Loucy (cell line): ENCODE data around the gene TLR9.

Experiments used
- CTCF ChIP-seq: fragments of 200-600 bp; sonication (generic); conservative IDR thresholded peaks from 2 replicates; pipeline ENCODE4 v1.5.1; 2014; ENCODE audit warnings: mild to moderate bottlenecking, antibody characterized with exemption, low read length
- EZH2phosphoT487 ChIP-seq: fragments of 200-600 bp; IDR thresholded peaks from 2 replicates; pipeline ENCODE4 v1.6.1; 2018; ENCODE audit warnings: antibody characterized with exemption, mild to moderate bottlenecking, moderate library complexity, borderline replicate concordance

DNA sequence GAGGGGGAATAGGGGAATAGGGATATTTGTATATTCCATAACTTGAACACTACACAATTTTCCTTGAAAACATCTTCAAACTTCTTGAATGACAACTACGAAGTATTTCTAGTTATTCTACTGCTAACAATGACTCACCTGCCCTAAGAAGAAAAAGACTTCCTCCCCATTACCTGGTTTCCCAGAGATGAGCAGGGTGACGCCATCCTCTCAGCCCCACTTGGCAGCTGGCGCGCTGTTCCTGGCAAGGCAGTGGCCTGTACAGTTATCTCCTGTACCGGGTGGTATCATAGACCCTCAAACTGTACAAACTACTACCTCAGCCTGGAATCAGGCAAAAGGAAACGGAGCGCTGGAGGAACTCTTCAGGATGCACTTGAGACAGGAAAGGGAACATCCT, 42.6 kb upstream of the TLR9 start:
- TF ChIP-seq CTCF (no peak), EZH2phosphoT487 (no peak)
